DND-41 (cell line): ENCODE results near the gene RNF175.

ENCODE experiments used
- ATAC-seq: fragments of 200-7000 bp; cut with Tn5 transposase; 3 replicates; pipeline ENCODE4 v1.9.1; 2021; ENCODE audit warnings: low read depth; ENCODE audit not compliant: insufficient read depth
- DNase-seq: peaks from one replicate; pipeline ENCODE4 v3.0.0-alpha.2; 2020
- H2AFZ ChIP-seq: 2 replicates; pipeline ENCODE4 v1.6.0; 2012; ENCODE audit warnings: low read depth, low read length
- H3K27ac ChIP-seq: 2 replicates; pipeline ENCODE4 v1.5.1; 2012; ENCODE audit warnings: low read length, inconsistent platforms
- H3K27me3 ChIP-seq: fragments of 200-600 bp; sonication (generic); 2 replicates; pipeline ENCODE4 v1.6.0; 2012; ENCODE audit warnings: low read length, mild to moderate bottlenecking, inconsistent platforms; ENCODE audit not compliant: insufficient read depth, poor library complexity
- H3K36me3 ChIP-seq: 2 replicates; pipeline ENCODE4 v1.5.1; 2012; ENCODE audit warnings: low read length, inconsistent platforms; ENCODE audit not compliant: insufficient read depth
- H3K4me1 ChIP-seq: 2 replicates; pipeline ENCODE4 v1.5.1; 2012; ENCODE audit warnings: mild to moderate bottlenecking, low read length; ENCODE audit not compliant: insufficient read depth
- H3K4me2 ChIP-seq: 2 replicates; pipeline ENCODE4 v1.6.0; 2012; ENCODE audit warnings: mild to moderate bottlenecking, moderate library complexity, low read length, inconsistent platforms; ENCODE audit not compliant: insufficient read depth
- H3K4me3 ChIP-seq, 2 experiments: fragments of 200-600 bp in 1 of 2; shearing (Covaris generic) in 1 of 2; 2 replicates each; pipeline ENCODE4 v1.5.1; 2012 to 2016; ENCODE audit warnings: inconsistent platforms in 2 of 2, low read length in 2 of 2, mild to moderate bottlenecking in 2 of 2, low read depth in 1 of 2, moderate library complexity in 1 of 2
- H3K79me2 ChIP-seq: 2 replicates; pipeline ENCODE4 v1.6.0; 2012; ENCODE audit warnings: low read length, inconsistent platforms; ENCODE audit not compliant: insufficient read depth
- H3K9ac ChIP-seq: 2 replicates; pipeline ENCODE4 v1.6.0; 2012; ENCODE audit warnings: low read depth, mild to moderate bottlenecking, inconsistent platforms, low read length, moderate library complexity
- H3K9me3 ChIP-seq: 2 replicates; pipeline ENCODE4 v1.5.1; 2012; ENCODE audit warnings: low read length, moderate library complexity, mild to moderate bottlenecking, inconsistent platforms; ENCODE audit not compliant: insufficient read depth, severe bottlenecking
- H4K20me1 ChIP-seq: 2 replicates; pipeline ENCODE4 v1.6.0; 2012; ENCODE audit warnings: low read length; ENCODE audit not compliant: insufficient read depth
- CTCF ChIP-seq: IDR thresholded peaks from 2 replicates; pipeline ENCODE4 v1.5.1; 2012; ENCODE audit warnings: borderline replicate concordance, low read length, moderate library complexity, mild to moderate bottlenecking; ENCODE audit not compliant: poor library complexity, severe bottlenecking; ENCODE audit errors: extremely low read depth
- EZH2 ChIP-seq: IDR thresholded peaks from 3 replicates; pipeline ENCODE4 v1.6.1; 2012; ENCODE audit warnings: borderline replicate concordance, low read depth, mild to moderate bottlenecking, moderate library complexity, low read length, inconsistent platforms; ENCODE audit not compliant: severe bottlenecking

RNF175 gene

GRCh38 chr4:153741541-153741940 lies 18.3 kb downstream of the RNF175 start:
- Histone ChIP-seq H2AFZ (no peak overlapping the region), H3K9me3 (peaks cover 5% of the 10 kb centered on the region), H3K4me3 (no peak overlapping the region), H3K9ac (no peak overlapping the region), H3K4me1 (no peaks in the 10 kb centered on the region), H3K4me2 (no peak overlapping the region), H3K27ac (no peak overlapping the region), H3K27me3 (no peaks in the 10 kb centered on the region), H4K20me1 (no peaks in the 10 kb centered on the region), H3K79me2 (no peaks in the 10 kb centered on the region), H3K36me3 (no peaks in the 10 kb centered on the region)
- TF ChIP-seq EZH2 (no peak), CTCF (no peak)
- DNase-seq: no peak
- no peak for ATAC-seq

DNA sequence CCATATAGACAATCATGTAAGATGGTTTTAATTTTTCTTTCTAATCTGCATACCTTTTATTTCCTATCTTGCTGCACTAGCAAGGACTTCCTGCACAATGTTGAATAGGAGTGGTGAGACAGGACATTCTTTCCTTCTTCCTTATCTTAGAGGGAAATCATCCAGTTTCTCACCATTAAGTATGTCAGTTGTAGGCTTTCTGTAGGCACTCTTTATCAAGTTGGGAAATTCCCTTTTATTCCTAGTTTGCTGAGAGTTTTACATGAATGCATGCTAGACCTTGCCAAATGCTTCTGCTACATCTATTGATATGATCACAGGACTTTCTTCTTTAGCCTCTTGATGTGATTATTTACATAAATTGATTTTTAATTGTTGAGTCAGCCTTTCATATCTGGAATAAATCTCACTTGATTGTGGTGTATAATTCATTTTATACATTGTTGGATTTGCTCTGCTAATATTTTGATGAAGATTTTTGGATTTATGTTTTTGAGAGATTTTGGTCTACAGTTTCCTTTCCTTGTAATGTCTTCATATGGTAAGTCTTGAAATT lies 23.8 kb downstream of the RNF175 start:
- H2AFZ ChIP-seq: no peak overlapping the region
- H3K79me2 ChIP-seq: no peaks in the 10 kb centered on the region
- H3K27ac ChIP-seq: no peak overlapping the region
- no peaks in the 10 kb centered on the region for H3K36me3 ChIP-seq
- H3K9ac ChIP-seq: no peak overlapping the region
- H4K20me1 ChIP-seq: no peaks in the 10 kb centered on the region
- DNase-seq (no peak), ATAC-seq (no peak)
- no peaks in the 10 kb centered on the region for H3K4me1 ChIP-seq
- H3K4me3 ChIP-seq: no peak overlapping the region
- TF ChIP-seq EZH2 (no peak), CTCF (no peak)
- no peaks in the 10 kb centered on the region for H3K27me3 ChIP-seq
- H3K4me2 ChIP-seq: no peak overlapping the region
- peaks cover under 1% of the 10 kb centered on the region for H3K9me3 ChIP-seq

- Histone ChIP-seq H3K79me2 (no peaks in the 10 kb centered on the region), H3K4me3 (no peak overlapping the region), H3K4me2 (no peak overlapping the region), H4K20me1 (no peaks in the 10 kb centered on the region), H3K4me1 (no peaks in the 10 kb centered on the region), H3K27me3 (no peaks in the 10 kb centered on the region), H3K9me3 (no peaks in the 10 kb centered on the region), H3K36me3 (no peaks in the 10 kb centered on the region), H3K27ac (no peak overlapping the region), H2AFZ (no peak overlapping the region), H3K9ac (no peak overlapping the region)
- DNase-seq (no peak), ATAC-seq (no peak)
- TF ChIP-seq CTCF: no peak
- TF ChIP-seq EZH2: no peak
These were observed 25.9 kb downstream of the RNF175 start for GRCh38 chr4:153733751-153734448.

DNA sequence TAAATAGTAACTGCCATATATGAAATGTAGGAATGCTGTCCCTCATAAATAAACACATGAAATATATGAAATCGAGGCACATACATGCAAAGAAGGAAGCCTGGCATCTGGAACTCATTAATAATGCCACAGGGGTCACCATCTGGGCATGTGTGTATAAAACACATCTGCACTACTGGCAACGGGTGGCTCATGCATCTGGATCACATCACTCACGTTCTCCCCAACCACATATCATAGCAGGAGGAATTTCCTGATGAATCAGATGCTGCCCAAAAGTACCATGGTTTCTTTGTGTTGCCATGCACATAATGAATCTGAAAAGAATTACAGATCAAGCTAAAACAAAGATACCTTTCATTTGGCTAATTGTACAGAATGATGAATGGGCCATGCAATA lies 28.6 kb downstream of the RNF175 start:
- Histone ChIP-seq H3K79me2 (no peaks in the 10 kb centered on the region), H3K4me1 (no peaks in the 10 kb centered on the region), H3K4me3 (no peak overlapping the region), H3K9me3 (no peaks in the 10 kb centered on the region), H4K20me1 (no peaks in the 10 kb centered on the region), H2AFZ (no peak overlapping the region), H3K36me3 (no peaks in the 10 kb centered on the region), H3K9ac (no peak overlapping the region), H3K27me3 (no peaks in the 10 kb centered on the region), H3K27ac (no peak overlapping the region), H3K4me2 (no peak overlapping the region)
- TF ChIP-seq CTCF (no peak), EZH2 (no peak)
- ATAC-seq (no peak), DNase-seq (no peak)
